Measurements from ENCODE around the gene ULK1. TPM values are rescaled to one million over a fixed set of nuclear protein-coding genes. Genes with fewer than 3 reads are reported as not detected.

The ULK1 gene
- polyA plus RNA-seq, 3 donors: 1.0 to 75.1 (median 1.3) TPM

DNA sequence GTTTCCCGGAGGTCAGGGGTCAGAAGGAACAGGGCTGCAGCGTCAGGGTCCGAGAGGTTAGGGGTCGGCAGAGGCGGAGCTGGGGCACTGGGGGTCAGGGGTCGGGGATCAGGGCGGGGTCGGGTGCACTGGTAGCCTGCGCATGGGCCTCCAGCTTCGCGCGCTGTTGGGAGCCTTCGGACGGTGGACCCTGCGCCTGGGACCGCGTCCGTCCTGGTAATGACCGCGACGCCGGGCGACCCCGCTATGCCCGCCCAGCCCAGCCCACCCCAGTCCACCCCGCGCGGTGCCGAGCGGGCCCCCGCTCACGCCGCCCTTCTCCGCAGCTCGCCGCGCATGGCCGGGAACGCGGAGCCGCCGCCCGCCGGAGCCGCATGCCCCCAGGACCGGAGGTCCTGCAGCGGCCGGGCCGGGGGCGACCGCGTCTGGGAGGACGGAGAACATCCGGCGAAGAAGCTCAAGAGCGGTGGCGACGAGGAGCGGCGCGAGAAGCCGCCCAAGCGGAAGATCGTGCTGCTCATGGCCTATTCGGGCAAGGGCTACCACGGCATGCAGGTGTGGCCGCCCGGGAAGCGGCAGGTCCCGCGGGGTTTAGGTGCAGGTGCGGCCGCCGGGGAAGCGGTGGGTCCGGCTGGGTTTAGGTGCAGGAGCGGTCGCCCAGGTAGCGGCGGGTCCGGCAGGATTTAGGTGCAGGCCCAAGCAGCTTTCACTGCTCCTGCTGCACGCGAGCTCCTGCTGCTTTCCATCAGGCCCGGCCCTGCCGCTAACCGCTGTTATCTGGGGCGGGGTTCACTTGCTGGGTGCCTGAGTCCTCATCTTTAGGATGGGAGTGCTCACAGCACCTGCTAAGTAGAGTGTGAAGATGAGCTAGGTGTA is 35.4 kb downstream of the ULK1 start:
- Mint-ChIP-seq H3K9me3 (no peaks in the 10 kb centered on the region), H3K27me3 (ENCODE audit: low read depth in 3 of 3) (peaks cover 0 to 6% (median 4%) of the 10 kb centered on the region in 3 donors), H3K36me3 (peaks cover 32 to 35% of the 10 kb centered on the region in 2 donors), H3K27ac (peak overlapping the region; percentile 84 to 95 (median 90)), H3K4me3 (peak overlapping the region; percentile 89 to 92), H3K4me1 (peaks cover 20% of the 10 kb centered on the region)
- Histone ChIP-seq H3K9me3 (replicated peaks in 1 of 2; ENCODE audit: control insufficient read depth in 1 of 2, insufficient read depth in 1 of 2, low read length in 2 of 2) (no peaks in the 10 kb centered on the region), H3K9ac (ENCODE audit: insufficient read depth, low read length, poor library complexity, severe bottlenecking) (peak overlapping the region; percentile 81), H3K27me3 (ENCODE audit: control insufficient read depth in 2 of 2, insufficient read depth in 2 of 2, low read length in 2 of 2) (no peaks in the 10 kb centered on the region), H3K27ac (ENCODE audit: low read depth in 1 of 2, low read length in 2 of 2) (peak overlapping the region; percentile 6 to 89), H2AFZ (ENCODE audit: insufficient read depth, low read depth, low read length, poor library complexity, severe bottlenecking) (peak overlapping the region; percentile 85), H3K4me3 (replicated peaks in 1 of 3; ENCODE audit: low read depth in 2 of 3, low read length in 3 of 3) (peak overlapping the region; percentile 73 to 96 (median 82)), H3K4me2 (replicated peaks; ENCODE audit: extremely low read depth, low read length, poor library complexity, severe bottlenecking) (peak overlapping the region; percentile 99), H3K4me1 (ENCODE audit: control insufficient read depth in 1 of 2, insufficient read depth in 2 of 2, low read length in 2 of 2) (peaks cover 16 to 19% of the 10 kb centered on the region in 2 donors), H3K79me2 (ENCODE audit: insufficient read depth, low read length) (peaks cover 20% of the 10 kb centered on the region), H3K36me3 (replicated peaks in 1 of 2; ENCODE audit: control insufficient read depth in 1 of 2, insufficient read depth in 2 of 2, low read length in 2 of 2) (peaks cover 30 to 31% of the 10 kb centered on the region in 2 donors), H4K20me1 (ENCODE audit: insufficient read depth, low read length) (no peaks in the 10 kb centered on the region)
- 1% methylated on average over 77 of the region's 87 CpGs for WGBS (ENCODE audit: insufficient coverage)
- intact Hi-C loops (cut with micrococcal nuclease): loop anchor here (2.0 kb wide), 3 partner anchors 19 to 35 kb away; partner anchors contain the start of genes EP400 (in 2 of the 2) and ULK1 (in 1 of the 2)
- no peak for DNase-seq
- TF ChIP-seq, protein P1, sequence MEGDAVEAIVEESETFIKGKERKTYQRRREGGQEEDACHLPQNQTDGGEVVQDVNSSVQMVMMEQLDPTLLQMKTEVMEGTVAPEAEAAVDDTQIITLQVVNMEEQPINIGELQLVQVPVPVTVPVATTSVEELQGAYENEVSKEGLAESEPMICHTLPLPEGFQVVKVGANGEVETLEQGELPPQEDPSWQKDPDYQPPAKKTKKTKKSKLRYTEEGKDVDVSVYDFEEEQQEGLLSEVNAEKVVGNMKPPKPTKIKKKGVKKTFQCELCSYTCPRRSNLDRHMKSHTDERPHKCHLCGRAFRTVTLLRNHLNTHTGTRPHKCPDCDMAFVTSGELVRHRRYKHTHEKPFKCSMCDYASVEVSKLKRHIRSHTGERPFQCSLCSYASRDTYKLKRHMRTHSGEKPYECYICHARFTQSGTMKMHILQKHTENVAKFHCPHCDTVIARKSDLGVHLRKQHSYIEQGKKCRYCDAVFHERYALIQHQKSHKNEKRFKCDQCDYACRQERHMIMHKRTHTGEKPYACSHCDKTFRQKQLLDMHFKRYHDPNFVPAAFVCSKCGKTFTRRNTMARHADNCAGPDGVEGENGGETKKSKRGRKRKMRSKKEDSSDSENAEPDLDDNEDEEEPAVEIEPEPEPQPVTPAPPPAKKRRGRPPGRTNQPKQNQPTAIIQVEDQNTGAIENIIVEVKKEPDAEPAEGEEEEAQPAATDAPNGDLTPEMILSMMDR (IDR thresholded peaks at IDR 0.05): no peak

DNA sequence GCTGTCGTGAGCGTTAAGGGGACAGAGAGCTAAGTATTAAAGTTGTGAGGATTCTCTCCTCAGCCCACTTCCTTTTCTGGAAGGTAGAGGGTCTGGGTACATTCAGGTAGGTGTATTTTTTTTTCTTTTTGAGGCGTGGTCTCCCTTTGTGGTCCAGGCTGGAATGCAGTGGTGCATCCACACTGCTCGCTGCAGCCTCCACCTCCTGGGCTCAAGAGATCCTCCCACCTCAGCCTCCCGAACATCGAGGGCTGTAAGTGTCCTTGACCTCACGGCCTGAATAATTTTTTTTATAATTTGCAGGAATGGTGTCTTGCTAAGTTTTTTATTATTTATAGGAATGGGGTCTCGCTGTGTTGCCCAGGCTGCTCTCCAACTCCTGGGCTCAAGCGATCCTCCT is 36.1 kb downstream of the ULK1 start:
- H3K9ac ChIP-seq (ENCODE audit: insufficient read depth, low read length, poor library complexity, severe bottlenecking): peak overlapping the region; percentile 81
- 90% methylated on average over 2 of the region's 9 CpGs for WGBS (ENCODE audit: insufficient coverage)

More for the DNA sequence above, 36.1 kb downstream of the ULK1 start:
- no peaks in the 10 kb centered on the region for H3K27me3 ChIP-seq (ENCODE audit: control insufficient read depth in 2 of 2, insufficient read depth in 2 of 2, low read length in 2 of 2)
- peak overlapping the region; percentile 41 to 96 (median 73) for H3K4me3 ChIP-seq (replicated peaks in 1 of 3; ENCODE audit: low read depth in 2 of 3, low read length in 3 of 3)
- intact Hi-C loops (cut with micrococcal nuclease): loop anchor here (2.0 kb wide), 1 partner anchor 18 kb away; the partner anchor contains the start of gene EP400 (in 2 of the 2)
- no peaks in the 10 kb centered on the region for H3K9me3 ChIP-seq (replicated peaks in 1 of 2; ENCODE audit: control insufficient read depth in 1 of 2, insufficient read depth in 1 of 2, low read length in 2 of 2)
- no peak for DNase-seq
- Mint-ChIP-seq H3K4me3 (peak overlapping the region; percentile 78 to 86), H3K9me3 (no peaks in the 10 kb centered on the region), H3K36me3 (peaks cover 35 to 41% of the 10 kb centered on the region in 2 donors), H3K27ac (peak overlapping the region in 1 of 7 donors; percentile 7), H3K4me1 (peaks cover 15% of the 10 kb centered on the region), H3K27me3 (ENCODE audit: low read depth in 3 of 3) (peaks cover 0 to 6% (median 4%) of the 10 kb centered on the region in 3 donors)
- no peak overlapping the region for H3K27ac ChIP-seq (ENCODE audit: low read depth in 1 of 2, low read length in 2 of 2)
- peak overlapping the region; percentile 85 for H2AFZ ChIP-seq (ENCODE audit: insufficient read depth, low read depth, low read length, poor library complexity, severe bottlenecking)
- H3K36me3 ChIP-seq (replicated peaks in 1 of 2; ENCODE audit: control insufficient read depth in 1 of 2, insufficient read depth in 2 of 2, low read length in 2 of 2): peaks cover 37 to 38% of the 10 kb centered on the region in 2 donors
- peak overlapping the region; percentile 99 for H3K4me2 ChIP-seq (replicated peaks; ENCODE audit: extremely low read depth, low read length, poor library complexity, severe bottlenecking)
- peaks cover 20% of the 10 kb centered on the region for H3K79me2 ChIP-seq (ENCODE audit: insufficient read depth, low read length)
- TF ChIP-seq, protein P1 (IDR thresholded peaks at IDR 0.05): no peak
- H3K4me1 ChIP-seq (ENCODE audit: control insufficient read depth in 1 of 2, insufficient read depth in 2 of 2, low read length in 2 of 2): peaks cover 13 to 17% of the 10 kb centered on the region in 2 donors
- no peaks in the 10 kb centered on the region for H4K20me1 ChIP-seq (ENCODE audit: insufficient read depth, low read length)

Data from CD14-positive monocyte (primary cell).